PC-9 (cell line): ENCODE data around the gene ST6GALNAC3.

Source experiments
- EZH2 ChIP-seq: fragments of 200-600 bp; sonication (generic); IDR thresholded peaks from 2 replicates; pipeline ENCODE4 v1.8.0; 2017; ENCODE audit warnings: antibody characterized with exemption, low read depth
- TF ChIP-seq, protein P1 (sequence below): fragments of 200-600 bp; sonication (generic); conservative IDR thresholded peaks from 2 replicates; pipeline ENCODE4 v1.6.1; 2017; ENCODE audit warnings: mixed run types, antibody characterized with exemption, mild to moderate bottlenecking, moderate library complexity

DNA sequence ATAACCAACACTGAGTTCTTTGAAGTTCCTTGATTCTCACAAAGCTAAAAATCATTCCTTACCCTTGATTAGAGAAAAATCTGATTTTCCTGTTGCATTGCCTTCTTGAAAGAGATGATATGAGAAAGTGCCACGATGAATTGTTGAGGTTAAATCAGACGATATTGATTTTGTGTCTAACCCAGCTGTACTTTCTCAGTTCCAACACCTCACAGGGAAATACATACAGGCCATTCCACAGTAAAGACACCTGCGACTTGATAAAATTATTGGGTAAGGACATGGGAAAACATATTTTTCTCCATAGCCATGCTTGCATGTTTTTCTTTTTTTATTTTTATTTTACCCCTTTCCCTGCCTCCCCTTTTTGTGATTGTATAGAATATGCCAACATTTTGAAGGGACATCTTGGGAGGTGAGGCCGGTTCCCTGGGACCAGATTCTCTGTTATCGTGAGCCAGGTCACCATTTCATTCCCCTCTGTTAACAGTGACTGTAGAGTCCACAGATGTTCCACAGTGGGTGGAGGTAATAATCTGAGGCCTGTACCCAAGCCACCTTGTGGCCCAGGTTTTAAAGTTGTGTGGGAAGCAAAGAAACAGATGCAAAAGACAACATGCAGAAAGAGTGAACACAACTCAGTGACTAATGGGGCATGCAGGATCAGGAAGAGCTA, 537.4 kb downstream of the ST6GALNAC3 start:
- TF ChIP-seq, protein P1, sequence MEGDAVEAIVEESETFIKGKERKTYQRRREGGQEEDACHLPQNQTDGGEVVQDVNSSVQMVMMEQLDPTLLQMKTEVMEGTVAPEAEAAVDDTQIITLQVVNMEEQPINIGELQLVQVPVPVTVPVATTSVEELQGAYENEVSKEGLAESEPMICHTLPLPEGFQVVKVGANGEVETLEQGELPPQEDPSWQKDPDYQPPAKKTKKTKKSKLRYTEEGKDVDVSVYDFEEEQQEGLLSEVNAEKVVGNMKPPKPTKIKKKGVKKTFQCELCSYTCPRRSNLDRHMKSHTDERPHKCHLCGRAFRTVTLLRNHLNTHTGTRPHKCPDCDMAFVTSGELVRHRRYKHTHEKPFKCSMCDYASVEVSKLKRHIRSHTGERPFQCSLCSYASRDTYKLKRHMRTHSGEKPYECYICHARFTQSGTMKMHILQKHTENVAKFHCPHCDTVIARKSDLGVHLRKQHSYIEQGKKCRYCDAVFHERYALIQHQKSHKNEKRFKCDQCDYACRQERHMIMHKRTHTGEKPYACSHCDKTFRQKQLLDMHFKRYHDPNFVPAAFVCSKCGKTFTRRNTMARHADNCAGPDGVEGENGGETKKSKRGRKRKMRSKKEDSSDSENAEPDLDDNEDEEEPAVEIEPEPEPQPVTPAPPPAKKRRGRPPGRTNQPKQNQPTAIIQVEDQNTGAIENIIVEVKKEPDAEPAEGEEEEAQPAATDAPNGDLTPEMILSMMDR = no peak
- no peak for TF ChIP-seq EZH2
